Astrocyte (in vitro differentiated cells and primary cell): ENCODE measurements around the gene GRIN3B.

ENCODE experiments used
- CTCF ChIP-seq: IDR thresholded peaks from 2 replicates; pipeline ENCODE4 v1.5.1; 2011; ENCODE audit warnings: low read depth, mild to moderate bottlenecking, inconsistent platforms, low read length, moderate library complexity; ENCODE audit not compliant: insufficient read depth
- EZH2 ChIP-seq: IDR thresholded peaks from 2 replicates; pipeline ENCODE4 v1.6.1; 2012; ENCODE audit warnings: mild to moderate bottlenecking, low read length, inconsistent platforms; ENCODE audit not compliant: insufficient read depth

GRCh38 chr19:1002600-1002999 is 2.4 kb downstream of the GRIN3B start:
- TF ChIP-seq CTCF (no peak), EZH2 (no peak)
